Upper lobe of left lung (tissue), 6 donors: ENCODE data around the gene RNU2-1. TPM values are rescaled to one million over a fixed set of nuclear protein-coding genes. Genes with fewer than 3 reads are reported as not detected.

ENCODE experiments used
- ATAC-seq, 2 donors: fragments of 200-7000 bp; cut with Tn5 transposase; one replicate each; pipeline ENCODE4 v1.9.1; 2022; ENCODE audit warnings: mild to moderate bottlenecking in 2 of 2, moderate library complexity in 2 of 2; ENCODE audit not compliant: low FRiP score in 2 of 2
- DNase-seq, 2 donors: peaks; one replicate each; pipeline ENCODE4 v3.0.0-alpha.2; 2019 to 2020
- H3K27ac ChIP-seq, 4 donors: fragments of 200-600 bp; sonication (generic); one replicate each; pipeline ENCODE4 v1.5.1; 2016 to 2019
- H3K27me3 ChIP-seq, 4 donors: fragments of 200-600 bp; sonication (generic); one replicate each; pipeline ENCODE4 v1.5.1; 2017 to 2019
- H3K36me3 ChIP-seq, 4 donors: fragments of 200-600 bp; sonication (generic); one replicate each; pipeline ENCODE4 v1.5.1; 2016 to 2019
- H3K4me1 ChIP-seq, 4 donors: fragments of 200-600 bp; sonication (generic); one replicate each; pipeline ENCODE4 v1.5.1; 2018 to 2019
- H3K4me3 ChIP-seq, 4 donors: fragments of 200-600 bp; sonication (generic); one replicate each; pipeline ENCODE4 v1.5.1; 2017 to 2019; ENCODE audit warnings: mild to moderate bottlenecking in 2 of 4, moderate library complexity in 1 of 4
- H3K9me3 ChIP-seq, 4 donors: fragments of 200-600 bp; sonication (generic); one replicate each; pipeline ENCODE4 v1.5.1; 2018 to 2019
- EP300 ChIP-seq, 4 donors: sonication (generic); formaldehyde crosslinking; IDR thresholded peaks; one replicate each; pipeline ENCODE4 v1.5.1; 2017; ENCODE audit warnings: antibody characterized with exemption in 4 of 4, control low read depth in 2 of 4
- POLR2A ChIP-seq, 4 donors: fragments of 450-650 bp; IDR thresholded peaks; one replicate each; pipeline ENCODE4 v1.5.1; 2016 to 2017; ENCODE audit warnings: antibody characterized with exemption in 4 of 4, mild to moderate bottlenecking in 2 of 4
- POLR2AphosphoS5 ChIP-seq, 2 donors: sonication (generic); formaldehyde crosslinking; IDR thresholded peaks; one replicate each; pipeline ENCODE4 v1.5.1; 2017; ENCODE audit warnings: antibody characterized with exemption in 2 of 2
- WGBS, 2 donors: methylation state at CpG; one replicate each; pipeline ENCODE4 v1.1.5; 2017 to 2018; 5-methylcytosine and 5-hydroxymethylcytosine counted together
- total RNA-seq, 6 donors: library from RNA; depleted of rRNA in 4 of 6; stranded (reverse); fragments of >200 nt in 4 of 6; gene quantifications; one replicate each; pipeline versions ENCODE4 v1.1.0 to v1.2.1, GENCODE V29; 2016 to 2021
- TF ChIP-seq, protein P1 (sequence below), 6 experiments: fragments of 450-650 bp in 4 of 6; fragments of 200-600 bp in 2 of 6; sonication (generic) in 2 of 6; IDR thresholded peaks; one replicate each; pipeline ENCODE4 v1.5.1; 2016 to 2019; ENCODE audit warnings: antibody characterized with exemption in 6 of 6
- donor health status: DM: no; HTN: no; CAD: no; lungs with moderate emphysema.
- donor health status: DM: no; HTN: yes; CAD: no; lungs with severe emphysema.

The RNU2-1 gene
- total RNA-seq, 6 donors from 2014 or later, result 5,003 to 8,653 TPM; not detected in 4

DNA sequence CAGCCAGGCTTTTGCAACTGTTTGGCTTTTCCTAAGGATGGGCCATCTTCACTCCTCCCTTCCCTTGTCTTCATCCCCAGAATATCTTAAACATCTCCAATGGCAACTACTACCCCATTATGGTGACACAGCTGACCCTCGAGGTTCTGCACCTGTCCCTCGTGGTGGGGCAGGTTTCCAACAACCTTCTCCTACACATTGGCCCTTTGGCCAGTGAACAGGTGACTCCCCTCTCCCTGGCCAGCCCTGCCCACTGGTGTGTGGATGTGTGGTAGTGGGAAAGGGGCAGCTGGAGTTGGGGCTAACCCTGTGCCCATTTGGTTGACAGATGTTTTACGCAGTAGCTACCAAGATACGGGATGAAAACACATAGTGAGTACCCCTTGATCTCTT lies 17.4 kb downstream of the RNU2-1 start:
- H3K4me3 ChIP-seq, result no peak overlapping the region
- no peaks in the 10 kb centered on the region for H3K9me3 ChIP-seq
- H3K36me3 ChIP-seq, result peaks cover 0 to 32% (median 14%) of the 10 kb centered on the region in 4 donors
- no peak overlapping the region for H3K27ac ChIP-seq
- no peak for DNase-seq
- no peaks in the 10 kb centered on the region for H3K27me3 ChIP-seq
- TF ChIP-seq POLR2A (IDR thresholded peaks at IDR 0.05) (no peak), POLR2AphosphoS5 (IDR thresholded peaks at IDR 0.05) (no peak), EP300 (IDR thresholded peaks at IDR 0.05) (no peak)
- TF ChIP-seq, protein P1, sequence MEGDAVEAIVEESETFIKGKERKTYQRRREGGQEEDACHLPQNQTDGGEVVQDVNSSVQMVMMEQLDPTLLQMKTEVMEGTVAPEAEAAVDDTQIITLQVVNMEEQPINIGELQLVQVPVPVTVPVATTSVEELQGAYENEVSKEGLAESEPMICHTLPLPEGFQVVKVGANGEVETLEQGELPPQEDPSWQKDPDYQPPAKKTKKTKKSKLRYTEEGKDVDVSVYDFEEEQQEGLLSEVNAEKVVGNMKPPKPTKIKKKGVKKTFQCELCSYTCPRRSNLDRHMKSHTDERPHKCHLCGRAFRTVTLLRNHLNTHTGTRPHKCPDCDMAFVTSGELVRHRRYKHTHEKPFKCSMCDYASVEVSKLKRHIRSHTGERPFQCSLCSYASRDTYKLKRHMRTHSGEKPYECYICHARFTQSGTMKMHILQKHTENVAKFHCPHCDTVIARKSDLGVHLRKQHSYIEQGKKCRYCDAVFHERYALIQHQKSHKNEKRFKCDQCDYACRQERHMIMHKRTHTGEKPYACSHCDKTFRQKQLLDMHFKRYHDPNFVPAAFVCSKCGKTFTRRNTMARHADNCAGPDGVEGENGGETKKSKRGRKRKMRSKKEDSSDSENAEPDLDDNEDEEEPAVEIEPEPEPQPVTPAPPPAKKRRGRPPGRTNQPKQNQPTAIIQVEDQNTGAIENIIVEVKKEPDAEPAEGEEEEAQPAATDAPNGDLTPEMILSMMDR (IDR thresholded peaks at IDR 0.05), result no peak
- ATAC-seq, result no peak
- peaks cover 9 to 16% (median 13%) of the 10 kb centered on the region in 4 donors for H3K4me1 ChIP-seq
- 83 to 95% methylated on average over 2 to 4 of the region's 4 CpGs for WGBS, 2 donors

DNA sequence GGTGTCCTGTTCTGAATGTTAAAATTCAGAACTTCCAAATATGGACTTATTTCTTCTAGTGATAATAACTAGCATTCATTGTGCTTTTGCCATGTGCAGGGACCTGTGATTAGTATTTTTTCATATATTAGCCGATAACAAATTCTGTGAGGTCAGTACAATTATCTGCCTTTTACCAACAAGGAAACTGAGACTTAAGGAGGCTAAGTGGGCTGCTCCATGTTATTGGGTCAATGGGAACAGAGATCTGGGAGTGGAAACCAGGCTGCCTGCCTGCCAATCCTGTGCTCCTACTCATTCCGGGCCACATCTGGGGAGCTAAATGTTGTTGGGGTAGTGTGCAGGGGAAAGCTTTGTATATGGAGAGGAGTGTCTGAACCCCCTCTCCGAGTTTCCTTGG lies 18.4 kb downstream of the RNU2-1 start:
- Histone ChIP-seq H3K4me3 (no peak overlapping the region), H3K4me1 (peaks cover 14 to 24% (median 20%) of the 10 kb centered on the region in 4 donors), H3K27me3 (no peaks in the 10 kb centered on the region), H3K9me3 (no peaks in the 10 kb centered on the region), H3K27ac (no peak overlapping the region), H3K36me3 (peaks cover 0 to 32% (median 15%) of the 10 kb centered on the region in 4 donors)
- TF ChIP-seq POLR2AphosphoS5 (IDR thresholded peaks at IDR 0.05), result no peak
- TF ChIP-seq POLR2A (IDR thresholded peaks at IDR 0.05), result no peak
- no peak for TF ChIP-seq EP300 (IDR thresholded peaks at IDR 0.05)
- TF ChIP-seq, protein P1 (IDR thresholded peaks at IDR 0.05), result no peak
- 89 to 97% methylated on average over 3 of the region's 3 CpGs for whole genome bisulfite sequencing, 2 donors
- no peak for ATAC-seq
- no peak for DNase-seq

DNA sequence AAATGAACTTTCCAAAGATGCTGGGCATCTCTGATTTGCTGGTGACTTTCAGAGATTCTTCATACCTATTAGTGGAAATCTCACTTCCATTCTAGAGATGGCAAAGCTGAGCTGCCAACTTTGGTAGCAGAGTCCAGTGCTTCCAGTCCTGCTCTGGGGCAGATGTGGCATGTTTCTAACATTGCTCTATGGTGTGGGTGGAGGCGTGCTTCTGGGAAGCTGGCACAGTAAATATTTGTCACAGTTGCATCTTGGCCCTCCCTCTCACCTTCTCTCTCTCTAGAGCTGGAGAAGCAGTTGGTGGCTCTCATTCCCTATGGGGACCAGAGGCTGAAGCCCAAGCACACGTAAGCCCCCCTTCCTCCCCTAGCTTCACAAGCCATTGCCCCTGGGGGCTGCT lies 20.2 kb downstream of the RNU2-1 start:
- ATAC-seq (no peak), DNase-seq (no peak)
- Histone ChIP-seq H3K4me1 (peaks cover 14 to 24% (median 20%) of the 10 kb centered on the region in 4 donors), H3K4me3 (no peak overlapping the region), H3K9me3 (no peaks in the 10 kb centered on the region), H3K27me3 (no peaks in the 10 kb centered on the region), H3K36me3 (peaks cover 6 to 47% (median 25%) of the 10 kb centered on the region in 4 donors), H3K27ac (no peak overlapping the region)
- no peak for TF ChIP-seq POLR2A (IDR thresholded peaks at IDR 0.05)
- TF ChIP-seq, protein P1 (IDR thresholded peaks at IDR 0.05), result no peak
- WGBS, 2 donors, result 90 to 98% methylated on average over 2 of the region's 2 CpGs

DNA sequence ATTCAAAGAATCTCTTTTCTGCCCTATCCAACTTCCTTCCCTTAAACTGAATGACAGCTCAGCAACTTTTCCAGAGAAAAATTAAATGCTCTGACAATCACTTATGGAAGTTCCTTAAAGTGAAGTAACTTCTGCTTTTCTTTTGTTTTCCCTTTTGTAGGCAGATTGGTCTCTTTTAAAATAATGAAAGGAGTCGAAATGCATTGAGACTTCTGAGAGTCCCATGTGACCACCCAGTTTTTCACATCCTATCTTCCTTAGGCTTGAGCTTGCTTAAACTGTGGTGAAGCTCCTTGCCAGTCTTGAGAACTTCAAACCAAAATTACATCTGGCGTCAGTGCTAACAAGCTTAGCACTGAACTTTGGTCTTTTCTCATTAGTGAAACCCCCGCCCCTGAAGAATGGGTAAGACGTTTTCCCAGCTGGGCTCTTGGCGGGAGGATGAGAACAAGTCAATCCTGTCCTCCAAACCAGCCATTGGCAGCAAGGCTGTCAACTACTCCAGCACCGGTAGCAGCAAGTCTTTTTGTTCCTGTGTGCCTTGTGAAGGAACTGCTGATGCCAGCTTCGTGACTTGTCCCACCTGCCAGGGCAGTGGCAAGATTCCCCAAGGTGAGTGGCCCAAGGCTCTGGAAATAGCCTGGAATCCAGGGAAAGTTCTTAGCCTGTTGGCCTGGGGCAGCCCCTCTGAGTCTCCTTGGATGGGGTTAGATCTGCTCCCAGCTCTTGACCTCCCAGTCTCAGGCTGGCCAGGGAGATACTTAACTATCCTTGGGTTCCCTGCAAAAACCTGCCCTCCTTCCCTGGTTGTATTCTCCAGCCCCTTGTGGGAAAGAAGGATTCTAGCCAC lies 20.9 kb downstream of the RNU2-1 start:
- no peaks in the 10 kb centered on the region for H3K9me3 ChIP-seq
- peak overlapping the region in 3 of 4 donors; percentile 89 to 94 (median 92) for H3K27ac ChIP-seq
- H3K27me3 ChIP-seq, result no peaks in the 10 kb centered on the region
- peaks cover 14 to 24% (median 20%) of the 10 kb centered on the region in 4 donors for H3K4me1 ChIP-seq
- no peak for DNase-seq
- peak in 1 of 2 donors; percentile 43 for ATAC-seq
- peaks cover 9 to 51% (median 30%) of the 10 kb centered on the region in 4 donors for H3K36me3 ChIP-seq
- H3K4me3 ChIP-seq, result peak overlapping the region; percentile 61 to 73 (median 67)
- 53 to 68% methylated on average over 6 to 7 of the region's 7 CpGs for WGBS, 2 donors
- TF ChIP-seq EP300 (IDR thresholded peaks at IDR 0.05) (no peak), POLR2A (IDR thresholded peaks at IDR 0.05) (no peak), POLR2AphosphoS5 (IDR thresholded peaks at IDR 0.05) (no peak)
- TF ChIP-seq, protein P1 (IDR thresholded peaks at IDR 0.05), result no peak
